IMR-90 (cell line): ENCODE measurements around the gene R3HDM4. TPM values are rescaled to one million over a fixed set of nuclear protein-coding genes. Genes with fewer than 3 reads are reported as not detected.

Source experiments
- ATAC-seq: fragments of 200-7000 bp; cut with Tn5 transposase; 2 replicates; pipeline ENCODE4 v1.9.1; 2020; ENCODE audit warnings: low read depth, mild to moderate bottlenecking, moderate library complexity
- BruUV-seq: library from RNA; stranded (reverse); fragments of 400-500 nt; replicated peaks from 2 replicates; lab custom pipeline; 2021; lab: Mats Ljungman, UMichigan
- CTCF ChIA-PET: fragments of 300-600 bp; formaldehyde crosslinking; extraction: SDS; loops from one replicate; lab custom pipeline; 2021; ENCODE audit warnings: antibody characterized with exemption; lab: Yijun Ruan, JAX
- POLR2A ChIA-PET: fragments of 300-600 bp; sonication (Branson Sonifier 250); formaldehyde crosslinking; loops from one replicate; lab custom pipeline; 2022; ENCODE audit warnings: antibody characterized with exemption; ENCODE audit not compliant: unreplicated experiment; lab: Charles Lee
- DNase-seq: peaks from one replicate; pipeline ENCODE4 v3.0.0; 2013
- H2AFZ ChIP-seq: replicated peaks from 2 replicates; pipeline ENCODE3; 2013; ENCODE audit warnings: low read length, mild to moderate bottlenecking; ENCODE audit not compliant: poor library complexity
- H2AK5ac ChIP-seq: 2 replicates; pipeline ENCODE4 v1.6.1; 2013; ENCODE audit warnings: low read depth, low read length, inconsistent platforms
- H2AK9ac ChIP-seq: replicated peaks from 2 replicates; pipeline ENCODE3; 2013; ENCODE audit warnings: mild to moderate bottlenecking, low read depth, low read length, moderate library complexity; ENCODE audit not compliant: poor library complexity
- H2BK120ac ChIP-seq: 2 replicates; pipeline ENCODE4 v1.6.1; 2013; ENCODE audit warnings: low read depth, low read length, inconsistent platforms
- H2BK15ac ChIP-seq: 3 replicates; pipeline ENCODE4 v1.6.1; 2013; ENCODE audit warnings: low read depth, low read length, inconsistent platforms
- H2BK20ac ChIP-seq: 2 replicates; pipeline ENCODE4 v1.6.1; 2013; ENCODE audit warnings: low read depth, mild to moderate bottlenecking, inconsistent platforms, low read length, moderate library complexity
- H2BK5ac ChIP-seq: 2 replicates; pipeline ENCODE4 v1.6.1; 2013; ENCODE audit warnings: mild to moderate bottlenecking, low read depth, low read length, inconsistent platforms; ENCODE audit not compliant: poor library complexity, severe bottlenecking
- H3K14ac ChIP-seq: replicated peaks from 2 replicates; pipeline ENCODE4 v1.6.1; 2013; ENCODE audit warnings: low read depth, low read length, inconsistent platforms
- H3K18ac ChIP-seq: 2 replicates; pipeline ENCODE4 v1.6.1; 2013; ENCODE audit warnings: low read depth, low read length, control low read depth
- H3K23ac ChIP-seq: 2 replicates; pipeline ENCODE4 v1.6.1; 2013; ENCODE audit warnings: low read depth, low read length, inconsistent platforms
- H3K27ac ChIP-seq: 2 replicates; pipeline ENCODE4 v1.5.1; 2013; ENCODE audit warnings: mild to moderate bottlenecking, control low read depth, low read length; ENCODE audit not compliant: insufficient read depth
- H3K27me3 ChIP-seq: 2 replicates; pipeline ENCODE4 v1.6.1; 2013; ENCODE audit warnings: low read length; ENCODE audit not compliant: control insufficient read depth, insufficient read depth
- H3K36me3 ChIP-seq: 2 replicates; pipeline ENCODE4 v1.6.1; 2013; ENCODE audit warnings: low read length, mixed read lengths; ENCODE audit not compliant: control insufficient read depth, insufficient read depth
- H3K4ac ChIP-seq: 2 replicates; pipeline ENCODE4 v1.6.1; 2013; ENCODE audit warnings: low read depth, low read length, inconsistent platforms
- H3K4me1 ChIP-seq: 2 replicates; pipeline ENCODE4 v1.6.1; 2013; ENCODE audit warnings: low read length, mixed read lengths; ENCODE audit not compliant: control insufficient read depth, insufficient read depth
- H3K4me2 ChIP-seq: 2 replicates; pipeline ENCODE4 v1.6.1; 2013; ENCODE audit warnings: low read depth, mild to moderate bottlenecking, control low read depth, low read length, moderate library complexity
- H3K4me3 ChIP-seq: 2 replicates; pipeline ENCODE4 v1.5.1; 2013; ENCODE audit warnings: low read depth, mild to moderate bottlenecking, control low read depth, low read length, moderate library complexity; ENCODE audit not compliant: insufficient read depth
- H3K56ac ChIP-seq: 2 replicates; pipeline ENCODE4 v1.6.1; 2013; ENCODE audit warnings: low read length, inconsistent platforms; ENCODE audit not compliant: insufficient read depth; ENCODE audit errors: extremely low read depth
- H3K79me1 ChIP-seq, 2 experiments: 2 replicates each; pipeline ENCODE4 v1.6.1; 2013; ENCODE audit warnings: low read length in 2 of 2, inconsistent platforms in 1 of 2, low read depth in 1 of 2
- H3K9ac ChIP-seq: 2 replicates; pipeline ENCODE4 v1.6.1; 2013; ENCODE audit warnings: low read depth, low read length, control low read depth
- H3K9me1 ChIP-seq: 2 replicates; pipeline ENCODE4 v1.6.1; 2013; ENCODE audit warnings: low read length, inconsistent platforms; ENCODE audit not compliant: insufficient read depth
- H3K9me3 ChIP-seq: 2 replicates; pipeline ENCODE4 v1.6.1; 2013; ENCODE audit warnings: low read length; ENCODE audit not compliant: control insufficient read depth, insufficient read depth
- H4K20me1 ChIP-seq: 2 replicates; pipeline ENCODE4 v1.6.1; 2013; ENCODE audit warnings: low read length, inconsistent platforms; ENCODE audit not compliant: insufficient read depth
- H4K5ac ChIP-seq: 2 replicates; pipeline ENCODE4 v1.6.1; 2013; ENCODE audit warnings: mild to moderate bottlenecking, low read depth, low read length, control low read depth
- H4K8ac ChIP-seq, 2 experiments: 2 replicates each; pipeline ENCODE4 v1.6.1; 2013; ENCODE audit warnings: low read depth in 2 of 2, low read length in 2 of 2, control low read depth in 1 of 2, inconsistent platforms in 1 of 2
- H4K91ac ChIP-seq: 2 replicates; pipeline ENCODE4 v1.6.1; 2013; ENCODE audit warnings: low read depth, low read length, inconsistent platforms; ENCODE audit not compliant: insufficient read depth
- CEBPB ChIP-seq: IDR thresholded peaks from 2 replicates; pipeline ENCODE4 v1.6.1; 2012; ENCODE audit warnings: low read depth, low read length, improper control_type of control experiment
- CTCF ChIP-seq: conservative IDR thresholded peaks from 2 replicates; pipeline ENCODE4 v1.5.1; 2012; ENCODE audit warnings: mild to moderate bottlenecking, low read depth, low read length, improper control_type of control experiment
- RCOR1 ChIP-seq: IDR thresholded peaks from 2 replicates; pipeline ENCODE4 v1.6.1; 2012; ENCODE audit warnings: mild to moderate bottlenecking, low read length, improper control_type of control experiment; ENCODE audit not compliant: insufficient replicate concordance
- SMC3 ChIP-seq: fragments of 150-350 bp; IDR thresholded peaks from 2 replicates; pipeline ENCODE4 v1.6.1; 2016; ENCODE audit warnings: low read depth, mild to moderate bottlenecking, antibody characterized with exemption, low read length, moderate library complexity
- WGBS, 2 experiments: methylation state at CpG; one replicate each; pipeline versions ENCODE4 v1.1.5 to v1.1.7; 2013; ENCODE audit warnings: missing lambda C conversion rate in 2 of 2; ENCODE audit not compliant: insufficient read length in 1 of 2; ENCODE audit errors: extremely low coverage in 2 of 2; 5-methylcytosine and 5-hydroxymethylcytosine counted together
- dilution Hi-C: fragments of 300-500 bp; cut with HindIII; formaldehyde crosslinking; loops from one replicate; pipeline ENCODE4 v1.14.3; 2018; ENCODE audit warnings: low sequenced_read_pairs; ENCODE audit not compliant: unreplicated experiment
- in situ Hi-C: fragments of 300-500 bp; cut with MboI; formaldehyde crosslinking; loops from 3 replicates; pipeline ENCODE4 v1.14.3; 2019; ENCODE audit warnings: low sequenced_read_pairs, inconsistent platforms, mixed read lengths
- intact Hi-C: fragments of 100-400 bp; cut with micrococcal nuclease; formaldehyde crosslinking; loops from 2 replicates; pipeline ENCODE4 v1.10.0; 2022
- polyA plus RNA-seq, 3 experiments: library from polyadenylated mRNA; depleted of rRNA; stranded (reverse); fragments of >200 nt; gene quantifications; 2 replicates each; pipeline ENCODE4 v1.2.3, GENCODE V29; 2012; ENCODE audit warnings: low replicate concordance in 1 of 3
- total RNA-seq: library from RNA; depleted of rRNA; stranded (reverse); fragments of >200 nt; gene quantifications from 2 replicates; pipeline ENCODE4 v1.2.3, GENCODE V29; 2012

R3HDM4 gene
- total and polyA plus RNA-seq, 2 of the 4 experiments (the other 2 are of a cell fraction), result 9.0 to 51.5 TPM

GRCh38 chr19:931860-932647, 19.0 kb upstream of the R3HDM4 start (continued):
- no peak for TF ChIP-seq CTCF

GRCh38 chr19:929891-930258, 16.9 kb upstream of the R3HDM4 start:
- H2AK5ac ChIP-seq, result no peak overlapping the region
- H3K4me1 ChIP-seq, result peaks cover 29% of the 10 kb centered on the region
- no peak overlapping the region for H3K9ac ChIP-seq
- H3K27ac ChIP-seq, result no peak overlapping the region
- H4K91ac ChIP-seq, result no peak overlapping the region
- H3K4ac ChIP-seq, result no peak overlapping the region
- no peak overlapping the region for H3K18ac ChIP-seq
- CTCF ChIA-PET, result interaction anchor here (0.6 kb wide), 1 partner anchor 336 kb away, joined by 3 read pairs; no protein-coding TSS in a partner anchor
- no peak overlapping the region for H3K4me2 ChIP-seq
- no peak for TF ChIP-seq CEBPB
- no peak for TF ChIP-seq SMC3
- TF ChIP-seq RCOR1, result no peak
- H3K9me3 ChIP-seq, result no peaks in the 10 kb centered on the region
- dilution Hi-C loops (no loop called here), in situ Hi-C loops (no loop called here), intact Hi-C loops (no loop called here)
- no peak overlapping the region for H4K5ac ChIP-seq
- peaks cover 40% of the 10 kb centered on the region for H3K36me3 ChIP-seq
- H3K23ac ChIP-seq, result no peak overlapping the region
- H2BK15ac ChIP-seq, result no peak overlapping the region
- peaks cover 19 to 52% of the 10 kb centered on the region in 2 experiments for H3K79me1 ChIP-seq
- H2BK120ac ChIP-seq, result no peak overlapping the region
- H4K8ac ChIP-seq, result no peak overlapping the region
- no peak overlapping the region for H3K4me3 ChIP-seq
- 92% methylated on average over 5 of the region's 6 CpGs; no CpG with 5 or more reads in 1 of the 2 experiments for WGBS, 2 experiments
- H2AFZ ChIP-seq, result no peak overlapping the region
- BruUV-seq, result no TSS peak
- no peaks in the 10 kb centered on the region for H3K27me3 ChIP-seq
- H3K56ac ChIP-seq, result no peak overlapping the region
- POLR2A ChIA-PET, result no interaction called here
- ATAC-seq (no peak), DNase-seq (no peak)
- H2AK9ac ChIP-seq, result no peak overlapping the region
- no peak overlapping the region for H3K14ac ChIP-seq
- H3K9me1 ChIP-seq, result no peaks in the 10 kb centered on the region; the same call in 1 of the 2 replicates
- peaks cover 15% of the 10 kb centered on the region for H4K20me1 ChIP-seq
- no peak overlapping the region for H2BK20ac ChIP-seq
- no peak overlapping the region for H2BK5ac ChIP-seq
